Hindlimb muscle (tissue), 1 donor: ENCODE results near the gene RUFY1. TPM values are rescaled to one million over a fixed set of nuclear protein-coding genes. Genes with fewer than 3 reads are reported as not detected.
A peak's percentile ranks its signal among the peaks of the same experiment; 100 is the strongest.
"Not testable (repeated sequence)": the region's sequence is repeated elsewhere in the genome, so short reads cannot be mapped to it uniquely, and the experiment has no call there.

Source experiments
- DNase-seq: peaks from one replicate; pipeline ENCODE4 v3.0.0-alpha.2; 2013
- polyA plus RNA-seq: library from polyadenylated mRNA; unstranded; fragments of 120-200 nt; gene quantifications from one replicate; pipeline ENCODE4 v1.2.1, GENCODE V29; 2013; ENCODE audit not compliant: insufficient read length

The RUFY1 gene
- polyA plus RNA-seq, 1 donor, result 40.6 TPM

- DNase-seq, result no peak
These were observed 13.7 kb upstream of the RUFY1 start for GRCh38 chr5:179536676-179537075.

GRCh38 chr5:179542170-179542569, 8.2 kb upstream of the RUFY1 start:
- no peak for DNase-seq

GRCh38 chr5:179543275-179543674, 7.1 kb upstream of the RUFY1 start:
- DNase-seq, result not testable (repeated sequence)

GRCh38 chr5:179553006-179553405, 2.7 kb downstream of the RUFY1 start:
- DNase-seq, result no peak

GRCh38 chr5:179553875-179554274, 3.5 kb downstream of the RUFY1 start:
- no peak for DNase-seq

GRCh38 chr5:179554981-179555380, 4.6 kb downstream of the RUFY1 start:
- DNase-seq, result no peak

- DNase-seq, result not testable (repeated sequence)
These were observed 8.0 kb downstream of the RUFY1 start for GRCh38 chr5:179558261-179558799.

- DNase-seq, result peak; percentile 56
These were observed 8.6 kb downstream of the RUFY1 start for GRCh38 chr5:179558932-179559283.

- DNase-seq, result peak; percentile 98
These were observed 9.2 kb downstream of the RUFY1 start for GRCh38 chr5:179559284-179560252.

- no peak for DNase-seq
These were observed 14.2 kb downstream of the RUFY1 start for GRCh38 chr5:179564526-179564925.

- DNase-seq, result no peak
These were observed 18.4 kb downstream of the RUFY1 start for GRCh38 chr5:179568721-179569120.

GRCh38 chr5:179572386-179572785, 22.0 kb downstream of the RUFY1 start:
- DNase-seq, result no peak

GRCh38 chr5:179577286-179577960, 27.1 kb downstream of the RUFY1 start:
- no peak for DNase-seq

- DNase-seq, result no peak
These were observed 35.6 kb downstream of the RUFY1 start for GRCh38 chr5:179585941-179586401.

- DNase-seq, result no peak
These were observed 37.8 kb downstream of the RUFY1 start for GRCh38 chr5:179588166-179588565.

- DNase-seq, result no peak
These were observed 45.6 kb downstream of the RUFY1 start for GRCh38 chr5:179595916-179596315.

- DNase-seq, result no peak
These were observed 46.1 kb downstream of the RUFY1 start for GRCh38 chr5:179596421-179596820.

GRCh38 chr5:179599100-179599499, 48.7 kb downstream of the RUFY1 start:
- DNase-seq, result no peak

GRCh38 chr5:179599566-179599965, 49.2 kb downstream of the RUFY1 start:
- no peak for DNase-seq

GRCh38 chr5:179599973-179600372, 49.6 kb downstream of the RUFY1 start:
- DNase-seq, result no peak

- no peak for DNase-seq
These were observed 51.7 kb downstream of the RUFY1 start for GRCh38 chr5:179601871-179602625.

- no peak for DNase-seq
These were observed 53.0 kb downstream of the RUFY1 start for GRCh38 chr5:179603308-179603707.
